Suppressor macrophage treated with lipopolysaccharide for 4 hours (primary cell): ENCODE results near the gene GUCY2D.

Source experiments
- DNase-seq: peaks from one replicate; pipeline ENCODE4 v3.0.0-alpha.2; 2020

The GUCY2D gene

DNA sequence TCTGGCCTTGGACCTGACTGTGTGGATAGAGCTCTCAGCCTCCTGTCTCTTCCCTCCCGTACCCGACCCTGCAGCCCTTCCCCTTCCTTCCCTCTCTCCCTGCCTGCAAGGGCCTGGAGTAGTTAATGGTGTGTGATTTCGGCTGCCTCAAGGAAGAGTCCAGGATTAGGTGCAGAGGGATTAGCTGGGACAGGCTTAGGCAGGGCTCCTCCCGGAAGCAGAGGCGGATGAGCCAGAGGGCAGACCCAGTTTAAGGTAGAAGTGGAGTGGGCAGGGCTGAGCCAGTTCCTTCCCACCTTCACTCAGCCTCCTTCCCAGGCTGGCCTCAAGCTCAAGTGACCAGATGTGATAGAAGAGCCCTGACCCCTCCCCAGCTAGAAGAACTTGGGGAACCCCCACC is 16.8 kb downstream of the GUCY2D start:
- no peak for DNase-seq

DNA sequence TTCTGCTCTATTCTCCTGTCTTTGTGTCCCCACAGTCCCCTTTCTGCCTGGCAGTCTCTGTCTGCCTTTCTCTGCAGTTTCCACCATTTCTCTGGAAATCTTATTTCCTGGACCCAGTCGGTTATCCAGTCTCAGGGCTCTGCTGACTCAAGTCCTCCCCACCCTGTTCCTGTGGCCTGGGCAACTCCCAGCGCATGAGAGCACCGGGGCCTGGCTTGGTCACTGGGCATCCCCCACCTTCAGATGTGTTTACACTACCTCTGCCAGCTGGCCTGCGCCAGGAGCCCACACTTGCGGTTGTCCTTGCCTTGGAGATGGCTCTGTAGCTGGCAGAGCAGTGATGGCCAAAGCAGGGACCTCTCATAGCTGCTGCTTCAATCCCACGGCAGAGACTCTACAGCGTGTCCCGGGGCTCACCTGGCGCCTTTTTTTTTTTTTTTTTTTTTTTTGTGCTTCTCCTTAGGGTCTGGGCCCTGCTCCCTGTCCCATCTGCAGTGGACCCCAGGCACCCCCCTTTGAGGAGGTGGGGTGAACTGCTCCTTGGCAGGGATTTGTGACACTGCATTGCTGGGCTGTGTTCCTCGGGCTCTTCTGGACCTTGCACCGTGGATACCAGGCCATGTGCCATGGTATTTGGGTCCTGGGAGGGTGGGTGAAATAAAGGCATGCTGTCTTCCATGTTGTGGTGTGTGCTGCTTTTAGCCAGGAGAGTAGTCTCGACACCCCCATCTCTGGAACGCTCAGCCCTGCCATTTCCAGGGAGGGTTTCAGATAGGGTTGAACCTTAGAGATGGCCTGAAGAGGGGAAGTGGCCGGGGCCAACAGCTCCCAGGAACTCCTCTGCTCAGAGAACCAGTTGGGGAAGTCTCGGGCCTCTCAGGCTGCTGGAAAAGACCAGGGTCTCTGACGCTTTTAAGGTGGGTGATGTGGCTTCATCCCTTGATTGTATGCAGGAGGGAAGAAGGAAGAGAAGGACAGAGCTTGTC is 17.5 kb downstream of the GUCY2D start:
- peak; percentile 91 for DNase-seq

DNA sequence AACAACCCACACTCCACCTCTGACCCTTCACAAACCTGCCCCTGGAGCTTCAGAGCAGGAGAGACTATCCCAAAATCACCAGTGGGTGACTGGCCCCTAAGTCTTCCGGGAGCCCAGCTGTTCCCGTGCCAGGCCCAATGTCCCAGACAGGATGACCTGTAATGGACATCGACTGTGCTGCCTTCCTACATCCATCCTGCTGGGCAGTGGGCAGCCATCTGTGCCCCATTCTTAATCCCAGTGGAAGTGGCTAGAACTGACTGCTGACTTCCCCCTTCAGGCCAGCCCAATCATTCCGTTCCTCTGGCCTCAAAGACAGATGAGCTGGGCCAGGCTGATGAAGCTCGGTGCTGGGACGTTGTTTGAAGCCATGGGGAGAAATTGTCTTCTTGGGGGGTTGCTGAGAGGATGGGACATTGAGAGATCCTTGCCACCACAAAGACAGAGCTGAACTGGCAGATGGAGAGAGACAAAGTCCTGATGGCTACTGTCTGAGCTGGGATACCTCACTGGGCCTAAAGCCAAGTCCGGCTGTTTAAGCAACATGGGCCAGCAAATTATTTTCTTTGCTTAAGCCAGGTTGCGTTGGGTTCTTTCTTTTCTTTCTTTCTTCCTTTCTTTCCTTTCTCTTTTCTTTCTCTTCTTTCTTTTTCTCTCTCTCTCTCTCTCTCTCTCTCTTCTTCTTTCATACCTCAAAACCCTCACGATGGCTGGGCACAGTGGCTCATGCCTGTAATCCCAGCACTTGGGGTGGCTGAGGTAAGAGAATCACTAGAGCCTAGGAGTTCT is 18.6 kb downstream of the GUCY2D start:
- DNase-seq: no peak

DNA sequence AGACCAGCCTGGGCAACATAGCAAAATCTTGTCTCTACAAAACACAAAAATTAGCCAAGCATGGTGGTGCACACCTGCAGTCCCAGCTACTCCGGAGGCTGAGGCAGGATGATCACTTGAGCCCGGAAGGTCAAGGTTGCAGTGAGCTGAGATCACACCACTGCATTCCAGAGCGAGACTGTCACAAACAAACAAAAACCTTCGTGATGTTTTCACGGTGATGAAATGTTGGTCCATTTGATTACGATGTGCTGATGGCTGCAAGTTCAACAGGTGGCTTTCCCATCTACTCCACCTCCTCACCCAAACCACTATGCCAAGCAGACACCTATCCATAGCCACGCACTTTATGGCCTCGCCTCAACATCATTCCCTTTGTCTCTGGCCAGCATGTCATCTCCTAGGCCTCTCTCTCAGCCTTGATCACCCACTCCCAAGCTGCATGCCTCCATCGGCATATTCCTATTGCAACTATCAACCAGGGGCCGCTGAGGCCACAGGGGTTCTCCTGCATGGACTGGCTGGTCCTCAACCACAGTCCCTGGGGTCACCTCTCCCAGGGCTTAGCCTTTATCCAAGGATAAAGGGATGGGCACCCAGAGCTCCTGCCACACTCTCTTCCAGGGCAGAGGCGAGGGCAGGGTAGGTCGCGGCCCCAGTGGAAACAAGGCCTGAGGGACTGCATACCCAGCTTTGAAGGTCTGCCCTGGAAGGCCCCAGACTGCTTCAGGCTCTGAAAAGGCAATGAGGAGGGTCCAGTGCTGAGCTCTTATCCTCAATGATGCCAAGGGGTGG is 19.3 kb downstream of the GUCY2D start:
- no peak for DNase-seq

- DNase-seq: peak; percentile 44
These were observed 20.1 kb downstream of the GUCY2D start for GRCh38 chr17:8022360-8023003.

DNA sequence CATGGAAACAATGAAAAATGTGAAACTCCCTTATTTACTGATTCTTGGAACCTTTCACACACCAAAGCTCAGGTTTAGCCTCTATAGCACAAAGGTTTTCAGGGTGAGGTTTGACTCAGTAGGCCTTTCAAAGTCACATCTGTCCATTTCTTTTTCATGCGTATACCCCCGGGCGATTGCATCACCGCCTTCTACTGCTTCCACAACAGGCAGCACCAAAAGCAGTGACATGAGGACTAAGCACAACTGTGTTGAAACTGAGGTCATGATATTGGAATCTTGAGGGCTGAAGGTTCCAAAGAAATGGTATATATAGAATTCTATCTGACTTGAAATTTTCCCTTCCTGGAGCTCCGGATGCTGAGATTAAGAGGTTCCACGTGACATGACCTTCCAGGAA is 21.7 kb downstream of the GUCY2D start:
- DNase-seq: peak; percentile 56

DNA sequence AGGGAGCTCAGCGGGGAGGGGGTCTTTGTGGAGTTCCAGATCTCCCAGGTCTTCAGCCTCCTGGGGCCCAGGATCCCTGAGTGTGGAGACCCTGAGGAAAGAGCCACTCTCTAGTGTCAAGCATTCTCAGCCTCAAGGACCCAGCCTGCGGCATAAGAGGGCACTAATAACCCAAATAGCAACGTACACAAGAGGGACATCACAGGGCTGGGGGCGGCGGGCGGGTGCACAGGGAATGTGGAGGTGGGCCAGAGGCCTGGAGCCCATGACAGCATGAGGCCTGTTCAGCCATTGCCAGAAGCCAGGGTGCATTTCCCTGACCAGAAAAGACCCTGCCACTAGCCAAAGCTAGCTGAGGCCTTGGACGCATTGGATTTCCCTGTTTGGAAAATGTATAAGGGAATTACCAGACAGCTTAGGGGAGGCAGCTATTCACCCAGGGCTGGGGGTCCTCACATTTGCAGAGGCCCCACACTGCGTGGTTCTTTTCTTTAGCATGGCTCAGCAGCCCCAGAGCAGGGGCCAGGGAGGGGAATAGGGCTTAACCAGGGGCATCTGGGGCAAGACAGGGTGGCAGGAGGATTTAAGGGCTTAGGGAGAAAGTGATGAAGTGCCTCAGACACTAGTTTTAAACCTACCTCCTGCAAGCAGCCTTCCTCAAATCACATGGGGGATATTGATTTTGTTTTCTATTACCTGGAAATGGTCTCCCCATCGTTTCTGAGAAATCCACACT is 22.9 kb downstream of the GUCY2D start:
- DNase-seq: no peak

- DNase-seq: no peak
These were observed 26.7 kb downstream of the GUCY2D start for GRCh38 chr17:8029121-8029520.

GRCh38 chr17:8031261-8031661 is 28.8 kb downstream of the GUCY2D start:
- no peak for DNase-seq

GRCh38 chr17:8031950-8032349 is 29.5 kb downstream of the GUCY2D start:
- DNase-seq: no peak

- no peak for DNase-seq
These were observed 30.0 kb downstream of the GUCY2D start for GRCh38 chr17:8032442-8032841.

GRCh38 chr17:8038954-8039610 is 36.7 kb downstream of the GUCY2D start, which contains the start of gene ALOX15B:
ALOX15B (plus strand) TSS chr17:8039059; CDS start chr17:8039156, 97 bp downstream.
- DNase-seq: peak; percentile 43

GRCh38 chr17:8039611-8040168 is 37.3 kb downstream of the GUCY2D start:
- no peak for DNase-seq

DNA sequence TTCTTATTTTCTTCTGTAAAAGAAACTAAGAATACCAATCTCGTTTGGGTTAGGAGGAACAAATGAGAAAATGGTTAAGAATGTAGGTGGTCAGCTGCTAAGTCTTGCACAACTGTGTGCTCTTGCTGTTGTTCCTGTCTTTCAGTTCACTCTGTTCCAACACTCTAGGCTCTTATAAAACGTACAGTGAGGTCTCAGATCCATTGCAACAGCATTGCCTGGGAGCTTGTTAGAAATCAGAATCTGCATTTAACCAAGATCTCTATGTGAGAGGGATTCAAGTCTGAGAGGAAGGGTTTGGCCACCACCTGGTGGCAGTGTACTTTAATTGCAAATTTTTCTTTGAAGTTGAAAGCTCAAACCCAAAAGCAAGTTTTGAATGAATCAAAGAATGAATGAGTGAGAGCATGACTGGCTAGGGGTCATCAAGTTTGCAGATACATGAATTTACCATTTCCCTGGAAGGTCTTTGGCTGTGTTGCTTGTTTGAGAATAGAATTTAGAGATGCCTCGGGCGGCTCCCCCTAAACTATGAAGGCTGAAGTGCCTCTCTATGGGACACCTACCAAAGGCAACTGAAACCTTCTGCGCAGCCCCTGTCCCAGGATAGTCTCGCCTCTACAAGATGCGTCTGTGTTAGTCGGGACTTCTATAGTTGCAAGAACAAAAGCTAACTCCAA is 39.0 kb downstream of the GUCY2D start:
- peak; percentile 71 for DNase-seq

GRCh38 chr17:8041979-8042378 is 39.6 kb downstream of the GUCY2D start:
- DNase-seq: no peak

- DNase-seq: no peak
These were observed 42.7 kb downstream of the GUCY2D start for GRCh38 chr17:8044819-8045810.

- no peak for DNase-seq
These were observed 44.0 kb downstream of the GUCY2D start for GRCh38 chr17:8046306-8046928.
